D721Med (cell line): Measurements from ENCODE around the gene SLC25A19.

ENCODE experiments used
- DNase-seq: peaks from one replicate; pipeline ENCODE4 v3.0.0; 2011; ENCODE audit warnings: low spot score; ENCODE audit not compliant: insufficient read length
- FAIRE-seq: peaks from 2 replicates; lab custom pipeline; 2011; peaks lifted over from hg19 to GRCh38; lab: Jason Lieb, UNC
- CTCF ChIP-seq: IDR thresholded peaks from 2 replicates; pipeline ENCODE4 v1.5.1; 2012; ENCODE audit warnings: mild to moderate bottlenecking, control low read depth; ENCODE audit not compliant: insufficient read depth; ENCODE audit errors: missing control alignments

Gene SLC25A19

DNA sequence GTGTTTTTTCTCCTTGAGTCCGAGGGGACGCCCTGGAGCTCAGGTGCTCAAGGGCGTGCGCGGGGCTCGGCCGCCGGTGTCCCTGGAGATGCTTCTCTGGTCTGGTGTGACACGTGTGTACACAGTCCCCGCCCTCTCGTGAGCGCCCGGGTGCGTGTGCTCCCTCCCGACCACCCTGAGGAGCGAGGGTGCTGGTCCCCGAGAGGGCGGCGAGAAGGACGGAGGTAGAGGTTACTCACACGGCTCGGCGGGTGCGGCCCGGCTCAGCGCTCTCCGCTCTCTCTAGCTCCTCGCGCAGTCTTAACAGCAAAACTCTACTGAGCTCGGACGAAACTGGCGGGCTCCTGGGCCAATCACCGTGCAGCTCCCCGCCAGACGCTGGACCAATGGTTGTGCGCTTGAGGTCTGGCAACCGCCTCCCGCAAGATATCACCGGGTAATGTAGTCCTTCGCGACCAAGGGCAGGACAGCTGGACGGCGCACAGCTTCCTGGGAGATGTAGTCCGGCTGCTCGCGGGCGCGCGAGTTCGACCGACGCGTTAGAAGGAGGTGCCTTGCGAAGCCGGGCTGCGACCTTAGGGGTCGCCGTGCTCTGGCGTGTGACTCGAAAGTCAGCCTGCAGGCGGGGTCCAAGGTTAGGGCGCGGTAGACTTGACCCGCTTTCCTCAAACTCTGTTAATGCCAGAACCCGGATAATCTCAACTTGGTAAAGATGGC is at the start of gene SLC25A19:
TSS of gene SLC25A19 (minus strand) at position 319 of the 717 bp plus-strand sequence. CDS start 2,669 bp downstream, outside the sequence.
- FAIRE-seq = no peak
- peak; percentile 37 for TF ChIP-seq CTCF
- DNase-seq = peak; percentile 99

- DNase-seq = no peak
- no peak for TF ChIP-seq CTCF
- FAIRE-seq = no peak
These were observed 49.1 kb upstream of the SLC25A19 start for GRCh38 chr17:75338335-75338734.

GRCh38 chr17:75335315-75335714 is 46.1 kb upstream of the SLC25A19 start:
- no peak for TF ChIP-seq CTCF
- no peak for FAIRE-seq

GRCh38 chr17:75334723-75335122 is 45.5 kb upstream of the SLC25A19 start:
- DNase-seq (no peak), FAIRE-seq (no peak)
- no peak for TF ChIP-seq CTCF

More at GRCh38 chr17:75335315-75335714, 46.1 kb upstream of the SLC25A19 start:
- no peak for DNase-seq

DNA sequence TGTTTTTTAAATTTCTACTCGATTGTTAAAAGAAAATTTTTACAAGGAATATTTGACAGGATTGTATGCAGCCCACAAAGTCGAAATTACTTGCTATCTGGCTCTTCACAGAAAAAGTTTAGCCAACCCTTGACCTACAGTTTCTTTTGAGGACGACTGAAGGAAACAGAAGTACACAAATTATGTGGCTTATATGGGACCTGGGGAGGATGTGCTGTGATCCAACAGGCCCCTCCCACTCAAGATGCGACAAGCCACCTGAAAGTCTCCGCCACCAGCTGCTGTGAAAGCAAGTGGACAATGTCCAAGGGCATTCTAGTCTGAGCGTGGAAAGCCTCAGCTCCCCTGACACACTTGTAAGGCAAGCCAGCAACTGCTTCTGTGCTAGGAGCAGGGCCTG is 42.4 kb upstream of the SLC25A19 start:
- FAIRE-seq = no peak
- DNase-seq = no peak
- TF ChIP-seq CTCF = no peak

DNA sequence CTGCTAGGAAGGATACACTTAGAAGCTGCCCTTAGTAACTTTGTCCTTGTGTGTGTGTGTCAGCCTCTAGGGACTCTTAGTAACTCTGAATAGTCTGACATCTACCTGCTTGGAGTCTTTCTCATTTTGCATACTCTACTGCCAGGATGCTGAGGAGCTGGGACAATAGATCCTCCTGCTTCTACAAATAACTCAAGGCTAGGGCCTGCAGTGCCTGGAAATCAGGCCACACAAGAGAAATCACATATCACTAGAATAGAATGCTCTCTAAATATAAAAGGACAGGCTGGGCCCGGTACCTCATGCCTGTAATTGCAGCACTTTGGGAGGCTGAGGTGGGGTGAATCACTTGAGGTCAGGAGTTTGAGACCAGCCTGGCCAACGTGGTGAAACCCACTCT is 38.5 kb upstream of the SLC25A19 start:
- no peak for TF ChIP-seq CTCF
- no peak for FAIRE-seq

DNA sequence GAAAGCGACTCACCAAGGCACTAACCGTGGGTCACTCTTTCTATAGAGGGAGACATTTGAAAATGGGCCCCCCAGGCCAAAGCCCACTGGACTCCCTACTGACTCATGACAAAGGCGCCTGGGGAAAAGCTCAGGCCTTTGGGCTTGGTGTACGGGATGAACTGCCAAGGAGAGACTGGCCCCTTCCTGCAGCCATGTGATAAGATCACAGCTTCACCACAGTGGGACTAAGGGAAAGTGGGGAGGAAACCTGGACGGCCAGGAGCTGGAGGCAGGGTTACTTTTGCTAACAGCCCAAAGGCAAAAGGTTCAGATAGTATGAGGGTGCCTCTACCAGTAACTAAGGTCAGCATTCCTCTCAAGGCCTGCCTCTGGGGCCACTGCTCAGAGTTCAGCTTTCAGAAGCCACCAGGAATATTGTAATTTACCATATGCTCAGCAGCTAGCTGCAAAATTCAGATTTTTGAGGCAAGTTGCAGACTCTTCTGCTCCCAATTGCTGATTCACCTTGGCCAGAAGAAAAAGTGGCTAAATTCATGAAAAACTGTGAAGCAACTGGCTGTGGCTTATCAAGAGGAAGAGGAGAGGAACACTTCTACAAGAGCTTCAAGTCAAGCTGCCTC is 37.1 kb upstream of the SLC25A19 start:
- no peak for TF ChIP-seq CTCF
- DNase-seq (no peak), FAIRE-seq (no peak)

More for the DNA sequence above, 38.5 kb upstream of the SLC25A19 start:
- DNase-seq = no peak
